CD4-positive, alpha-beta T cell treated with Interleukin-17A for 4 hours (primary cell): ENCODE results near the gene FCN1.

ENCODE experiments used
- DNase-seq: peaks from one replicate; pipeline ENCODE4 v3.0.0-alpha.2; 2020; ENCODE audit warnings: mixed read lengths

Gene FCN1

DNA sequence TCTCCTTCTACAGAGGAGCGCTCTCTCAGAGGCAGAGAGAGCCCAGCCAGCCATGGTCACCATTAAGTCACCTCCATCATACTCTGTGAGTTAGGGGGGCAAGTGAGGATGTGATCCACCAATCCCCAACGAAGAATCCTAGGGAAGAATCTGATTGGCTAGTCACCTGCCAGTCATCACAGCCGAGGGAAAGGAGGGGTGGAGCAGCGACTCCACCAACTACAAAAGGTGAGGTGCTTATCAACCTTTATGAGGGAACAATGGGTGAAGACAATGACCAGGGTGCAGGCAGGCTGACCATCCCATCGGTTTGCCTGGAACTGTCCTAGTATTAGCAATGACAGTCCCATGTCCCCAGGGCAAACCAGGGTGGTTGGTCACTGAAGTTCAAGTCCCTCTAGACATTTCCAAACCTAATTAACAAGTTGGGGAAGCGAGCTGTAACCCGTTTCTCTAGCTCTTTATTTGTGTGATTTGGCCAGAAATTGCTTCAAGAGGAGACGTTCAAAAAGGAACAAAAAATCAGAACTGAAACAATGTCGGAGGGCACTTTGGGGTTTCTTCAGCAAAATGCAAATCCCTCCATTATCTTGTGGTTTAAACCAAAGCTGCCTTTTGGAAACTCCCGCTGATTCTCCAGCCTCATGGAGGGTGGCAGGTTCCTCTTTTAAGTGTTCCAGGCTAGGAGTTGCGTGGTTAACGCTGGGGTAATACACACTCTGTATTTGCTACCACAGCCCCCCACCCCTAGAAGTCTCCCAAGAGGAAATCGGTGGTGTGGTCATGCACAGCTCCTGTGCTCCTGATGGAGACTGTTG is 18.8 kb upstream of the FCN1 start:
- DNase-seq = no peak

DNA sequence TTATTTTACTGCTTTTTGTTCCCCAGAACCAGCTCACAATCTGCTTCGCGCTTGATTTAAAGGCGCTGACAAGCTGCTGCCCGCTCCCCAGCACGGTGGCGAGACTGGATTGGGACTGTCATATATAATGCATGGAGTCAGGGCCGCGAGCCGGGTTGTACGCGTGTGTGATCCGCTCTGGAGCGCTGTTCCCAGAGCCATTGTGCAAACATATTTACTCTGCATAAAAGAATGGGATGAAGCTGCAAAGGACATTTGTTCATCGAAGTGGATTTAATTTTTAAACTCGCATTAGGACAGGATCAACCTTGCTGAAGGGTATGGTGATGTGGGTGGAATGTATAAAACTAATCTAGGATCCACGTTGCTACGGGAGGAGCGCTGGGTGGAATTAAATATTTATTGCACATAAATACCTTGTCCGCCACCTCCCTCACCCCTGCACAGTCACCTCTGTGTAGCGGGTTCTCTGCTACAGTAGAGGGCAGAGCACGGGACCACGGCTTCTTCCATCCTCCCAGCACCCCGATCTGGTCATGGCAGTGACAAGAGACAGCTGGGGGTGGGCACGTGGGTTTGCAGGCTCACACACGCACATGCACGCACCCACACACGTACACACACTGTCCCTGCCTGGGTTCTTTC is 18.1 kb upstream of the FCN1 start:
- DNase-seq = no peak

DNA sequence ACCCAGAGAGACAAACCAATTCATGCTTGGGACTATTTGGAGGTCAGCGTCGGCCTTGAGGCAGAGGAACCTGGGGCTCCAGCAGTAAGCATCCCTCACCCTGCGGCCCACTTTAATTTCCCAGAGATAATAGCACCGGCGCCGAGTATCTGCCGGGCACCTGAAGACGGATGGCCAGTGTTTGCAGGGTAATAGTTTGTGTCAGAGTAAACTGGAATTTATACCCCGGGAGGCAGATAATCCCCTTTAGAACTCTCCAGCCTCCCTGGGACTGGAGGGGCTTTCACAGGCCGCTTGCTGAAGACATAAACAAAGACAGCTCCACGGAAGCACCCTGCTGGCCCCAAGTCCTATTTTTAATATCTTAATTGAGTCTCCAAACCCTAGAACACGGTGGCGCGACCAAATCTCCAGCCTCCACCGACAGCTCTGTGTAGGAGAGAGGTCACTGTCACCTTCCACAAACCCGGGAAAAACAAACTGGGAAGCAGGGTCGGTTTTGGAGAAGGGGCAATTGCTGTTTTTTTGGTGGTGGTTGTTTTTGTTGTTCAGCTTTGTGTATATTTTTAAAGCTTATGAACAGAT is 17.4 kb upstream of the FCN1 start:
- no peak for DNase-seq

DNA sequence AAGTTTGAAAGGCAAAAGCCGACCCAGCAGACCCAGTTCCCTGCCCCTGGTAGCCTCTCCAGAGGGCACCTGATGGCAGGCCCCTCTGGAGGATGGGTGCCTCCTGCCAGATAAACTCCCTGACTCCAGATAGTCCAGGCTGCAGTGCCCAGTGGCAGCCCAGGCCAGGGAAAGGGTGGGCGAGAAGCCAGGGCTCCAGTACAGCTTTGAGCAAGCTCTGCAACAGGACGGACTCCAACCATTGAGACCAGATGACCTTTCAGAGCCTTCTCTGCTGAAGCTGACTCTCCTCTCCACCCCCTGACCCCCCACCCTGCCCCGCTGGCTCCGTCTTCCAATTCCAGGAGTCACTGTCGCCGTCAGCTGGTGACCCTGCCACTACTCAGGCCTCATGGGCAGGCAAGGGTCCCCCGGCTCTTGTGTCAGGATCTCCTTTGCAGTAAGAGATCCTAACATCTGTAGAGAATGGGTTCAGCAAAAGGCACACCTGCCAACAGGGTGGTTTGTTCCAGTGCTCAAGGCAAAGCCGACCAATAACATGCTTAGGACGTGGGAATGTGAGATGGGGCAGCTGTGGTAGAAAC is 15.5 kb upstream of the FCN1 start:
- no peak for DNase-seq

DNA sequence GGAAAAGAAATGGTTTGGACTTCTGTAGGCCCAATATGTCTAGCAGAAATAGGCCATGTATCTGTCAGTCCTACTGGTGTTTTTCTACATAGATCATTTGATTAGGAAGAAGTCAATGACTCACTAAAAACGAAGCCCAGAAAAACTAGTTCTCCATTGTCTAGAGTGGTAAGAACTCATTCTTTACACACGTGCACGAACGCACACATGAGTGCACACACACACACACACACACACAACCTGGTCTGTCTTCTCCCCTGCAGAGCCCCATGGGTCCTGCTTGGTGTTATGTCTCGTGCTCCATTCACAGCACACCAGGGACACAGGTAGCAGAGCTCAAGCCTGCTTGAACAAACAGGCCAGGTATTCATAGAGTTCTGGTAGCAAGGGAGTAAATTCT is 14.9 kb upstream of the FCN1 start:
- DNase-seq = no peak

DNA sequence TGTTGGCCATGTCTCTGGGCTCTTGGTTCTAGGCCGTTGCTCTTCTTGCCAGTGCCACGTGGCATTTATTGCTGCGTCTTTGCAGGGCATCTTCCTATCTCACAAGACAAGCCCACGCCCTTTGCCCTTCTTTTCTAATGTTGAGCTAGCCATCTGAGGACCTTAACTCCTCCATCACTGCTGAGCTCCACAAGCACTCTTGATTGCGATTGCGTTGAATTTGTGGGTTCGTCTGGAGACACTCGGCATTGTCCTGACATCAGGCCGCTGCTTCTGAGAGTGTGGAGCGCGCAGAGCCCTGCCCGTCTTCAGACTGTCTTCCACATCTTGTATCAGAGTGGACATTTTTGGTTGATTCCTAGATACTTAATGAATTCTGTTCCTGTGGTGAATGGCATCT is 14.5 kb upstream of the FCN1 start:
- DNase-seq = no peak

DNA sequence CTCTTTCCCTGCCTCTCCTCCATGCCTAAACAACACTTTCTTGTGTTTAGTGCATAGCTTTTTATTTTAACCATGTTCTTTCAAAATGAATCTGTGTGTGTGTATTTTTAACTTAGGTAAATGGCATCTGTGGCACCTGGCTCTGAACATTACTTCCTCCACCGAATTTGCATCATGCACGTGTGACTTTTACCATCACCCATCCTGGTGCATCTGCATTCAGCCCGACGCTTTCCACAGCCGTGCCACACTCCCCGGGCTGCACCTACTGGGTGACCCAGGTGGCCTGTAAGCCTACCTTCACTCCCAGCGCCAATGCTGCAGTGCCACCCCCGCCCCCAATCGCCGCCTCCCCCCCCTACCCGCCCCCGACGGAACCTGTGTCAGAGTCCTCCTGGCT is 12.7 kb upstream of the FCN1 start:
- no peak for DNase-seq

DNA sequence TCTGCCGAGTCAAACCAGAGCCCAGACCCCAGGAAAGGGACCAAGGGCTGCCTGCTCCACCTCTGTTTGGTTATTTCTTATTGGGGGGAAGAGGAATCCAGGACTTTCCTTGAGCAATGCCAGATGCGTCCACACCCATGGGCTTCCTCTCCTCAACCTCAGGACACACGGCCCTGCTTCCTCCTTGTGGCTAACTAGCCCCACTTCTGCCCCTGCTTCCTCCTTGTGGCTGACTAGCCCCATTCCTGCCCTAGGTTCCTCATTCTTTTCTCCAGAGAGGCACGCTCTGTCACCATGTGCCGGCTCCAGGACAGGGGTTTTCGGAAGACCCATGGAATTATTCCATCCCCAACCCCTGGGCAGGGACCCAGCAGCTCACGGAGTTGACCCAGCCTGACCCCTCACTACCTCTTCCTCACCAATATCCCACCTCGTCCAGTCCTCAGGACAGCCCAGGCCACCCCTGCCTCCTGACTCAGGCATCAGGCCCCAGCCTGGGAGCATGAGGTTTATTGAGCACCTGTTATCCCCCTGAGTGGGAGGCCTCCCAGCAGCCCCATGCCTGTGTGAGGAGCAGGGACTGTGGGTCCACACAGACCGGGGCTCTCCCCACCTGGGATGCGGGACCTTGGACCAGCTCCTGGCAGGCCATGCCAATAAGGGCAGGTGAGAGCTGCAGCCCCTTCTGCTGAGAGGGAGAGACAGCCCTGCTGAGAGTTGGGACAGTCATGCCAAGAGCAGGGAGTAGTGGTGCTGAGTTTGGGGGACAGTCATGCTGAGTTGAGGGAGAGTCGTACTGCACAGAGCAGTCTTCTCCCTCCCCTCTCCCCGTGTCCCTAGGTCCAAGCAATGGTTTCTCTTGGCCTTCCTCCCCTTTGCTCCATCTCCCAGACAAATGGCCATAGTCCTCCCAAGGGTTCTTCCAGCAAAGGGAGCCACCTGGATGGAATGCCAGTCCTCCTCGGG is 11.8 kb upstream of the FCN1 start:
- DNase-seq = no peak

DNA sequence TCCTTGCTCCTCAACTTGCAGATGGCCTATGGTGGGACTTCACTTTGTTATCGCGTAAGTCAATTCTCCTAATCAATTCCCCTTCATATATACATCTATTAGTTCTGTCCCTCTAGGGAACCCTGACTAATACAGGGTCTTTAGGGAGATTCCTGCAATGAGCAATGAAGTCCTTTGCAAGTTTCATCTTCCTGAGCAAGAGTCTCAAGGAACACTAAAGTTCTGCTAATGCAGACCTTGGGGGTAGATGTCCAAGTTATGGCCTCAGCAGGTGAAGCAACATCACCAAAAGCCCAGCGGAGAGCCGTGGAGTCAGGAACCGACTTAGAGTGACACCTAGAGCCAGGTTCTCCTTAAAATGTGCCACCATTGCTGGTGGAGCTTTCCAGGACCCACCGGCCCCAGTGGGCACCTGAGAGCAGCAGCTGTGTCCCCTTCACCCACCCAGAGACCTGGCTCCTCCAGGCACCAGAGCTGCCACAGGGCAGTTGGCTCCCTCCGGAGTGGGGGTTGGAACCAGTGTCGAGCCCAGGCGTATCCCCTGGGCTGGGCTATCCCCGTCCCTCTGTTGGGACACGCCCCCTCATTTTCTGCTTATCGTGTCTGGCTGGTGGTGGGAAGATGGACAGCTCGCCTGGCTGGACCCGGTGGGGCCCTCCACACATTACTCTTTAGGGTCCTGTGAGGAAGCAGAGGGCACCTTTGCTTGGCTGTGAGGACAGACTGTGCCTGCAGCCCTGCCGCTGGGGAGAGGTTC is 10.9 kb upstream of the FCN1 start:
- DNase-seq = no peak

DNA sequence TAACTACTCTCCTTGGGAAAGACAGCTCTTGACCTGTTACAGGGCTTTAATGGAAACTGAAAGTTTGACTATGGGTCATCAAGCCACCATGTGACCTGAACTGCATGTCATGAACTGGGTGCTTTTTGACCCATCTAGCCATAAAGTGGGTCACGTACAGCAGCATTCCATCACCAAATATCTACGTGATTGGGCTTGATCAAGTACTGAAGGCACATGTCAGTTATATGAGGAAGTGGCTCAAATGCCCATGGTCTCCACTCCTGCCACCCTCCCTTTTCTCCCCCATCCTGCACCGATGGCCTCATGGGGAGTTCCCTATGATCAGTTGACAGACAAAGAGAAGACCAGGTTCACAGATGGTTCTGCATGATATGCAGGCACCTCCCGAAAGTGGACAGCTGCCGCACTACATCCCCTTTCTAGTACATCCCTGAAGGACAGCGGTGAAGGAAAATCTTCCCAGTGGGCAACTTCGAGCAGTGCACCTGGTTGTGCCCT is 7.3 kb upstream of the FCN1 start:
- DNase-seq = no peak

DNA sequence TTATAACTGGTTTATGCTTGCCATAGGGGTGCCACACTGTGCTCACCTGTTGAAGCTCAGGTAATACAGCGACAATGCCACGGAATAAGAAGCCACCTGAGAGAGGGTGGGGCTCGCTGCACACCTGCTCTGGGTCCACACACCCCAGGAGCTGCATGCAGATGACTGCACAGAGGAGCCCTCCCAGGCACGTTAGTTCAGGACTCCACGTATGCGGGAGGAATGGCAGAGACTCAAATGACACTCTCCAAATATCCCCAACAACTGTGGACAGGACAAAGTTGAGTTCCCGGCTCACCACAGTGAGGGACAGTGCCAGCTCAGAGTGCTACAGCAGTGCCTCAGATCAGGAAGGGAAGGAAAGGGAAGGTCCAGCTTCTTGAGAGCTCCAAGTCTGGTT is 5.8 kb upstream of the FCN1 start:
- no peak for DNase-seq

DNA sequence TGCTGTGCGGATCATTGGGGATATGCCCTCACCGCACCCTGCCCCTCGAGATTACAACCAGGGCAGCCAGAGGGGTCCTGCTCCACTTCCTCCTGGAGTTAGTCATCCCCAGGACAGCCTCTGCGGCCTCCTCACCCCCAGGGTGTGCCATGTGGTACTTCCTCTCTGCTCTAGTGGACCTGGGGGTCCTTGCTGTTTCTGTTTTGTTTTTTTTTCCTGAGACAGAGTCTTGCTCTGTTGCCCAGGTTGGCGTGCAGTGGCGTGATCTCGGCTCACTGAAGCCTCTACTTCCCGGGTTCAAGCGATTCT is 5.2 kb upstream of the FCN1 start:
- DNase-seq = no peak

DNA sequence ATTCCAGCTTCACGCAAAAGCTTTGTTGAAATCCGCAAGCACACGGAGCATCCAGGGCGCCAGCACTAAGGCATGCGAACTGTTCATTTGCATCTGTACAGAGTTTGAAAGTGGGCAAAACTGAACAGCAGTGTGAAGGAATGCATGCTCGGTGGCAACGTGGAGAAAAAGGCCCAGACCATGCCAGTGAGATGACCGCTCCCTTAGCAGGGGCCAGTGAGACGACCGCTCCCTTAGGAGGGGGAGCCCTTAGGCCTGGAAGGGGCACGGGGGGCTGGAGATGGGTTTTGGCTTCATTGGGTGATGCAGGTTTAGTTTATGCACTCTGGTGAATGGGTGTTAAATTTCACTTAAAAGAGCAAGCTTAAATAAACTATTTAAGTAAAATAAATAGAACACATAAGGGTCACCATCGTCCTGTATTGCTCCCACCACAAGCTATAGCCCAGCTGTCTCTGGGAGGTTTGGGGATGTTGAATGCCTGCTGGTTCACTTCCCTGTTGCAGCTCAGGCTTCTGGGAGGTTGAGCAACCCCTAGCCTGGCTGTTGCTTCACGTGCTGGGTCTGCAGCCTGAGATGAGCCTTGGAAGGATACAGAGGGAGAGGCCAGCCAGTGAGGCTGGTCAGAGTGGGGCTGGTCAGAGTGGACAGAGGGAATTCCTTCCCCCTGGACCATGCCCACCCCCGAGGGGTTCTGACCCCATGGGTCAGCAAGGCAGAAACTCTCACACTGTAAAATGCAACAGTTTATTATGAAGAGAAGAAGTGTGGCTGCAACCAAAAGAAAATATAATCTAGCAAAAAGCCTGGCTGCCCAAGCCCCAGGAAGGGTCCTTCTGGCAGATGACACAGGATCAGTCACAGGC is 4.6 kb upstream of the FCN1 start:
- DNase-seq = no peak

DNA sequence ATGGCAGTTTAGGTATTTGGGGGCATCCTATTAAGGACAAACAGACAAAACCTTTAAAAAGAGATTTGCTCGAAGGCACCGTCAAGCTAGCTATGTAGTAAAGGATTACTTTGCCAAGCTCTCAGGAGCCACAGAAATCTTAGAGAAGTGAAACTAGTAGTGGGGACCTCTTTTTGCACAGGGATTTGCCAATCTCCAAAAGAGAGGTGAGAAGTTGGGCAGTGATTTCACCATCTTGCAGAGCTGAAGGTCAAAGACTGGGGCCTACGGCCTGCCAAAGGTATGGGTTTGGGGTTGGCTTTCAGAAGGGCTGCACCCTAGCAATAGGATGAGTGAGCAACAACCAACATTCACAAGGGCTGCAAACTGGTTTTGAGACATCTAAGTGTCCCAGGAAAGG is 1.6 kb upstream of the FCN1 start:
- no peak for DNase-seq

DNA sequence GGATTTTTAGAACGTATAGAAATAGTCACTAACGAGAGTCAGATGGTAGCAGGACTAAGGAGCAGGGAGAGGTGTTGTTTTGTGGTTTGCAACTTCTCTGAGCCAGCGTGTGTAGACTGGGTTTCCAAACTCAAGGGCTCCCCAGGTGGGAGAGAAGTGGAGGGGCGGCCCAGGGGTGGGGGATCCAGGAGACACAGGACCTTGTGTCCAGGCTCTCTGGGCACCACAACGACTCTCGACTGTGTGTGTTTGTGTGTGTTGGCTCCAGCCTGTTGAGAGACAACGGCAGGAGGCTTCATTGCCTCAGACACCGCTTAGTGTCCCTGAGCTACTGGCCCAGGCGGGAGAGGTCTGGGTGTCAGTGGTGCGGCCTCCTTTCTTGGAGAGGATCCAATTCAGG is 934 bp upstream of the FCN1 start:
- no peak for DNase-seq

DNA sequence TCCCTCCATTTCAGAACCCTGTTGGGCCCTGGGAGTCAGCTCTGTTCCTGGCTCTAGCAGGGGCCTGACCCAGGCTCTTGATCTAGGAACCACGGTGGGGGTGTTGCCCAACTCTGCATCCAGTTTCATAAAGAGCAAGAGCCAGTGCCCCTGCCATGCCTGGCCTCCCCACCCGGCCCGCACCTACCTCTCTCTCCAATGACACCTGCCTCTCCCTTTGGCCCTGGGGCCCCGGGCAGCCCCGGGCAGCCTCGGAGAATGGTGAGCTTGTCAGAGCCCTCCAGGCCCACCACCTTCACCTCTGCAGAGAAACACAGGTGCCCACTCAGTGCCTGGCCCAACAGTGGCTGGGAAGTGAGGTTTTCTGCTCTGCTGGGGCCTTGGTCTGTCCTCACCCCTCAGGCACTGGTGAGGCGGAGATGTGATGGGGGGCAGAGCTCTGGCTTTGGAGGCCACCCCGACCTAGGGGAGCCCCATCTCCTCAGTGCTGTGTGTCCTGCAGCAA is 1.5 kb downstream of the FCN1 start:
- DNase-seq = no peak

DNA sequence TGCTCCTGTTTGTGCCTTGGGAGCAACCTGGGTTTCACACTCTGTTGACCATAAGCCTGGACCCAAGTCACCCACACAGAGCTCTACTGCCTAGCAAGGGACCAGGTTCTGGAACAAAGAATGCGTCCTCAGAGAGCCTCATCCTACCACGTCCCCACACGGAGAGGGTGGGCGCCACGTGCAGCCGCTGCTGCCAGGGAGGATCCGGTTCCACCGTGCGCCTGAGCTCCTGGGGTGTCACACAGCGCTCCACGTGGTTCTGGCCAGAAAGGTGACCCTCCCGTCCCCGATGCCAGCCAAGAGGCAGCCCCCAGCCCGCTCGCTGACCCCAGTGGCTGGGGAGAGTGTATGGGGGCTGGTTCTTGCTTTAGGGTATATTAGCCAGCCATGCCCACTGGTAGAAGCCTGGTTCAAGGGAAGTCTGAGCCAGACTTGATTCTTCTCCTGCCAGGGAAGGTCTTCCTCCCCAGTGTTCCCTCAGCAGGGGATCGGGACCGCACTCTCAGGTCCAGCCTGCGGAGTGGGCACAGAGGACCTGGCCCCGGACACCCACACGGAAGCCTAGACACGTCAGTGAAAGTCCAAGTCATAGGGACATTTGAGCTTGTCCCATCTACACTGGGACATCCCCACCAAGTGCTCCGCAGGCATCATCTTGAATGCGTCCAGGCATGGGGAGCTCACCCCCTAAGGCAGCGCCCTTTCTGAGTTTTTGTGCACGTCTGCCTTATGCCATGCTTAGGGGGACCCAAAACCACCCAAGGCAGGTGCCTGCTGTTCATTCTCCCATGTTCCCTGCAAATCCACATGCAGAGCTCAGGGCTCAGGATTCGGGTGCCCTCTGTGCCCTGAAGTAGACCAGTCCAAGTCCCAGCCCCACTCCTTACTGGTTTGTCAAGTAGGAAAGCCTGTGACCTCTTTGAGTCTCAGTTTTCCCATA is 2.4 kb downstream of the FCN1 start:
- no peak for DNase-seq

DNA sequence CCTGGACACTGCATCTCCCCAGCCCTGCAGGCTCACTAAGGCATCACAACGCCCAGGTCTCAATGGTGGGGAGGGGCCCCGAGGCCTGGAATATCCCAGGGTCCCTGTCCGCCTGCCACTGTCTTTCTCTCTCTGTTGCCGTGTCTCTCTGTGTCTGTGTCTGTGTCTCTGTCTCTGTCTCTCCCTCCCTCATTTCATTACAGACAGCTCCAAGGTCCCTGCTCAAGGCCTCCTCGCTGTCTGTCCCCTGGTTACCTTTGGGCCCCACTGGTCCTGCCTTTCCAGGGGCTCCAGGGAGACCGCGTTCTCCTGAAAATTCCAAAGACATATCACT is 3.2 kb downstream of the FCN1 start:
- DNase-seq = no peak

DNA sequence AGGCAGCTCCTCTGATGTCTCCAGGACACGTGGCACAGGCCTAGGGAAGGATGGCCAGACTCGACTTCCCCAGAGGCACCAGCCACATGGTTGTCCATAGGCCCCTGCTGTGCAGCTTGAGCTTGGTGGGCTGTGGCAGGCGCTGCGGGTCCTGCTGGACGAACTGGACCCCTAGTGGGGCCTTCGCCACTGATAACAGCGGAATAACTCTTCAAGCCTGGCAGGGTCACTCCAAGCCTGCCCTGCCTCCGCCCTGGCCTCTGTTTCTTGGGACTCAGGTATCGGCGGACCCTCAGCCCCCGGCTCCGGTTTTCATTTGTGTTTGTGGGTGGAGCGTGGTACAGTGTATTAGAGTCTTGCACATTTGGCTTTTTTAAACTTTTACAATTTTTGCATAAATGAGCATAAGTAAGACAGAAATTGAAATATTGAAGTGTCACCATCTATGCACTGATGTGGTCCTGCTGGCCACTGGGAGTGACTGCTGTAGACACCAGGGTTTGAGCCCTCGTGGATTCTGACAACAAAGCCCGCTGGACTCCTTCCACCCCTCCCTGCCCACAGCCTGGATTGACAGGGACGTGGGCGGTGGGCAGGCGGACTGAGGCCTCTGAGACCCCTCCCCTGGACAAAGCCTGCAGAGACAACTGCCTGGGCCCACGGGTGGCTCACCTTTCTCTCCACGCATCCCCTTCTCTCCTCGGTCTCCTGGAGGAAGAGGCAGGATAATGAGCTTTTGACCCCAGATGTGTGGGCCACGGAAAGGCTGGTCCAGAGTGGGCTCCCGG is 3.8 kb downstream of the FCN1 start:
- no peak for DNase-seq
